ENCODE data around the gene INTS11. TPM values are rescaled to one million over a fixed set of nuclear protein-coding genes. Genes with fewer than 3 reads are reported as not detected.

The INTS11 gene
- total RNA-seq, 2 donors from 2014 or later: 97.3 to 178 TPM

- 81% methylated on average over 12 of the region's 12 CpGs for WGBS
- H3K27me3 ChIP-seq (replicated peaks; ENCODE audit: insufficient read depth): no peaks in the 10 kb centered on the region
- TF ChIP-seq POLR2AphosphoS5 (IDR thresholded peaks at IDR 0.05) (no peak), POLR2A (IDR thresholded peaks at IDR 0.05) (no peak), CTCF (IDR thresholded peaks at IDR 0.05) (no peak)
- DNase-seq (ENCODE audit: low spot score): no peak
- no peak overlapping the region for H3K27ac ChIP-seq
- intact Hi-C loops (cut with DNase I): no loop called here
- peaks cover 8% of the 10 kb centered on the region for H3K4me1 ChIP-seq (replicated peaks)
- H3K9me3 ChIP-seq: no peaks in the 10 kb centered on the region
- no peak overlapping the region for H3K4me3 ChIP-seq
- no peaks in the 10 kb centered on the region for H3K36me3 ChIP-seq
Measured at GRCh38 chr1:1300352-1300739, 24.1 kb downstream of the INTS11 start.

GRCh38 chr1:1299686-1300351 is 24.6 kb downstream of the INTS11 start:
- no peak for DNase-seq (ENCODE audit: low spot score)
- H3K36me3 ChIP-seq: no peaks in the 10 kb centered on the region

GRCh38 chr1:1298861-1299685 is 25.4 kb downstream of the INTS11 start:
- H3K4me1 ChIP-seq (replicated peaks): no peaks in the 10 kb centered on the region
- no peak overlapping the region for H3K4me3 ChIP-seq
- no peak for DNase-seq (ENCODE audit: low spot score)
- intact Hi-C loops (cut with DNase I): no loop called here
- no peak for TF ChIP-seq POLR2AphosphoS5 (IDR thresholded peaks at IDR 0.05)
- no peak for TF ChIP-seq CTCF (IDR thresholded peaks at IDR 0.05)
- TF ChIP-seq POLR2A (IDR thresholded peaks at IDR 0.05): no peak
- H3K9me3 ChIP-seq: no peaks in the 10 kb centered on the region
- H3K27me3 ChIP-seq (replicated peaks; ENCODE audit: insufficient read depth): no peaks in the 10 kb centered on the region
- 69% methylated on average over 29 of the region's 30 CpGs for WGBS
- no peak overlapping the region for H3K27ac ChIP-seq
- H3K36me3 ChIP-seq: no peaks in the 10 kb centered on the region

More at GRCh38 chr1:1299686-1300351, 24.6 kb downstream of the INTS11 start:
- TF ChIP-seq CTCF (IDR thresholded peaks at IDR 0.05): peak in 2 of 4 experiments; percentile 4 to 29
- TF ChIP-seq POLR2AphosphoS5 (IDR thresholded peaks at IDR 0.05): no peak
- H3K27me3 ChIP-seq (replicated peaks; ENCODE audit: insufficient read depth): no peaks in the 10 kb centered on the region
- H3K4me3 ChIP-seq: no peak overlapping the region
- intact Hi-C loops (cut with DNase I): no loop called here
- H3K4me1 ChIP-seq (replicated peaks): peaks cover 3% of the 10 kb centered on the region
- 87% methylated on average over 22 of the region's 22 CpGs for WGBS
- no peaks in the 10 kb centered on the region for H3K9me3 ChIP-seq
- H3K27ac ChIP-seq: no peak overlapping the region

- WGBS: 94% methylated on average over 23 of the region's 31 CpGs
- Histone ChIP-seq H3K27me3 (replicated peaks; ENCODE audit: insufficient read depth) (no peaks in the 10 kb centered on the region), H3K36me3 (no peaks in the 10 kb centered on the region), H3K27ac (no peak overlapping the region), H3K9me3 (no peaks in the 10 kb centered on the region), H3K4me3 (no peak overlapping the region), H3K4me1 (replicated peaks) (no peaks in the 10 kb centered on the region)
- DNase-seq (ENCODE audit: low spot score): no peak
- TF ChIP-seq CTCF (IDR thresholded peaks at IDR 0.05): no peak
- TF ChIP-seq POLR2A (IDR thresholded peaks at IDR 0.05): no peak
- no peak for TF ChIP-seq POLR2AphosphoS5 (IDR thresholded peaks at IDR 0.05)
- intact Hi-C loops (cut with DNase I): no loop called here
Measured at GRCh38 chr1:1297802-1298424, 26.5 kb downstream of the INTS11 start.

All from prostate gland (tissue), 2 donors.